HEK293 (cell line): ENCODE results near the gene WDR6.

ENCODE experiments used
- HOXA7 ChIP-seq: sonication (generic); formaldehyde crosslinking; IDR thresholded peaks from 2 replicates; pipeline ENCODE4 v1.8.1; 2022; ENCODE audit warnings: missing genetic modification reagents, borderline replicate concordance
- YY2 ChIP-seq: fragments of 450-650 bp; formaldehyde crosslinking; IDR thresholded peaks from 2 replicates; pipeline ENCODE4 v1.5.1; 2016; ENCODE audit warnings: missing biosample characterization, missing genetic modification characterization
- ZBTB7A ChIP-seq: fragments of 450-650 bp; formaldehyde crosslinking; IDR thresholded peaks from 2 replicates; pipeline ENCODE4 v1.5.1; 2016; ENCODE audit warnings: low read depth, missing biosample characterization, missing genetic modification characterization
- ZNF114 ChIP-seq: fragments of 450-650 bp; formaldehyde crosslinking; IDR thresholded peaks from 2 replicates; pipeline ENCODE4 v1.5.0; 2017; ENCODE audit warnings: missing biosample characterization, missing genetic modification characterization
- ZNF133 ChIP-seq: fragments of 450-650 bp; formaldehyde crosslinking; IDR thresholded peaks from 2 replicates; pipeline ENCODE4 v1.5.1; 2016; ENCODE audit warnings: missing biosample characterization, missing genetic modification characterization
- ZNF140 ChIP-seq: fragments of 450-650 bp; formaldehyde crosslinking; IDR thresholded peaks from 2 replicates; pipeline ENCODE4 v1.5.1; 2016; ENCODE audit warnings: missing biosample characterization, missing genetic modification characterization
- ZNF146 ChIP-seq: fragments of 450-650 bp; formaldehyde crosslinking; IDR thresholded peaks from 2 replicates; pipeline ENCODE4 v1.5.1; 2016; ENCODE audit warnings: missing biosample characterization, missing genetic modification characterization
- ZNF394 ChIP-seq: fragments of 450-650 bp; formaldehyde crosslinking; IDR thresholded peaks from 2 replicates; pipeline ENCODE4 v1.5.1; 2016; ENCODE audit warnings: missing biosample characterization, missing genetic modification characterization, mild to moderate bottlenecking, moderate library complexity, borderline replicate concordance
- ZNF529 ChIP-seq: fragments of 450-650 bp; formaldehyde crosslinking; IDR thresholded peaks from 2 replicates; pipeline ENCODE4 v1.5.1; 2017; ENCODE audit warnings: missing genetic modification characterization, missing biosample characterization; ENCODE audit not compliant: insufficient replicate concordance
- ZNF548 ChIP-seq: fragments of 450-650 bp; formaldehyde crosslinking; IDR thresholded peaks from 2 replicates; pipeline ENCODE4 v1.5.1; 2016; ENCODE audit warnings: missing biosample characterization, missing genetic modification characterization
- TF ChIP-seq, protein P1 (sequence below): fragments of 450-650 bp; formaldehyde crosslinking; IDR thresholded peaks from 2 replicates; pipeline ENCODE4 v1.5.1; 2016; ENCODE audit warnings: missing biosample characterization, missing genetic modification characterization
- TF ChIP-seq, protein P2 (sequence below): fragments of 450-650 bp; formaldehyde crosslinking; IDR thresholded peaks from 2 replicates; pipeline ENCODE4 v1.5.1; 2016; ENCODE audit warnings: missing biosample characterization, missing genetic modification characterization
- TF ChIP-seq, protein P3 (sequence below): fragments of 450-650 bp; formaldehyde crosslinking; IDR thresholded peaks from 2 replicates; pipeline ENCODE4 v1.5.1; 2016; ENCODE audit warnings: missing biosample characterization, missing genetic modification characterization, low read depth
- TF ChIP-seq, protein P4 (sequence below): fragments of 450-650 bp; IDR thresholded peaks from 2 replicates; pipeline ENCODE4 v1.5.1; 2018; ENCODE audit warnings: missing biosample characterization, mild to moderate bottlenecking, missing genetic modification characterization

DNA sequence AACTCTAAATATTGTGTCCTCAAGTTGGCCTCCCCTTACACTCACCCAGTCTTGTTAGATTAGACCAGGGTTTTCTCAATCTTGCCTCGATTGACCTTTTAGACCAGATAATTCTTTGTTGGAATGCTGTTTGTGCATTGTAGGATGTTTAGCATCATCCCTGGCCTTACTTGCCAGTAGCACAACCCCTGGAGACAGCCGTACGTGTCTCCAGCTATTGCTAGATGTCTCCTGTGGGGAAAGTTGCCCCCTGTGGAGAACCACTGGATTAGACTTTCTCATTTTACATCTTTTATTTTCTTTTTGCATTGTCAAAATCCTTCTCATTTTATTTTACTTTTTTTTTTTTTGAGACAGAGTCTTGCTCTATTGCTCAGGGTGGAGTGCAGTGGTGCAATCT lies 2.2 kb downstream of the WDR6 start:
- TF ChIP-seq ZNF529 (tag by site-specific recombination) (no peak), YY2 (tag by site-specific recombination) (no peak), ZNF548 (tag by site-specific recombination) (no peak), HOXA7 (CRISPR knock-in tag) (no peak), ZNF394 (tag by site-specific recombination) (no peak), ZNF146 (tag by site-specific recombination) (no peak), ZNF114 (tag by site-specific recombination) (no peak), ZBTB7A (tag by site-specific recombination) (no peak), ZNF140 (tag by site-specific recombination) (no peak), ZNF133 (tag by site-specific recombination) (no peak)
- TF ChIP-seq, protein P1, sequence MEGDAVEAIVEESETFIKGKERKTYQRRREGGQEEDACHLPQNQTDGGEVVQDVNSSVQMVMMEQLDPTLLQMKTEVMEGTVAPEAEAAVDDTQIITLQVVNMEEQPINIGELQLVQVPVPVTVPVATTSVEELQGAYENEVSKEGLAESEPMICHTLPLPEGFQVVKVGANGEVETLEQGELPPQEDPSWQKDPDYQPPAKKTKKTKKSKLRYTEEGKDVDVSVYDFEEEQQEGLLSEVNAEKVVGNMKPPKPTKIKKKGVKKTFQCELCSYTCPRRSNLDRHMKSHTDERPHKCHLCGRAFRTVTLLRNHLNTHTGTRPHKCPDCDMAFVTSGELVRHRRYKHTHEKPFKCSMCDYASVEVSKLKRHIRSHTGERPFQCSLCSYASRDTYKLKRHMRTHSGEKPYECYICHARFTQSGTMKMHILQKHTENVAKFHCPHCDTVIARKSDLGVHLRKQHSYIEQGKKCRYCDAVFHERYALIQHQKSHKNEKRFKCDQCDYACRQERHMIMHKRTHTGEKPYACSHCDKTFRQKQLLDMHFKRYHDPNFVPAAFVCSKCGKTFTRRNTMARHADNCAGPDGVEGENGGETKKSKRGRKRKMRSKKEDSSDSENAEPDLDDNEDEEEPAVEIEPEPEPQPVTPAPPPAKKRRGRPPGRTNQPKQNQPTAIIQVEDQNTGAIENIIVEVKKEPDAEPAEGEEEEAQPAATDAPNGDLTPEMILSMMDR (tag by site-specific recombination), result no peak
- TF ChIP-seq, protein P2, sequence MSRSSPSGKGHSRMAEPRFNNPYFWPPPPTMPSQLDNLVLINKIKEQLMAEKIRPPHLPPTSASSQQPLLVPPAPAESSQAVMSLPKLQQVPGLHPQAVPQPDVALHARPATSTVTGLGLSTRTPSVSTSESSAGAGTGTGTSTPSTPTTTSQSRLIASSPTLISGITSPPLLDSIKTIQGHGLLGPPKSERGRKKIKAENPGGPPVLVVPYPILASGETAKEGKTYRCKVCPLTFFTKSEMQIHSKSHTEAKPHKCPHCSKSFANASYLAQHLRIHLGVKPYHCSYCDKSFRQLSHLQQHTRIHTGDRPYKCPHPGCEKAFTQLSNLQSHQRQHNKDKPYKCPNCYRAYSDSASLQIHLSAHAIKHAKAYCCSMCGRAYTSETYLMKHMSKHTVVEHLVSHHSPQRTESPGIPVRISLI (tag by site-specific recombination), result no peak
- TF ChIP-seq, protein P3, sequence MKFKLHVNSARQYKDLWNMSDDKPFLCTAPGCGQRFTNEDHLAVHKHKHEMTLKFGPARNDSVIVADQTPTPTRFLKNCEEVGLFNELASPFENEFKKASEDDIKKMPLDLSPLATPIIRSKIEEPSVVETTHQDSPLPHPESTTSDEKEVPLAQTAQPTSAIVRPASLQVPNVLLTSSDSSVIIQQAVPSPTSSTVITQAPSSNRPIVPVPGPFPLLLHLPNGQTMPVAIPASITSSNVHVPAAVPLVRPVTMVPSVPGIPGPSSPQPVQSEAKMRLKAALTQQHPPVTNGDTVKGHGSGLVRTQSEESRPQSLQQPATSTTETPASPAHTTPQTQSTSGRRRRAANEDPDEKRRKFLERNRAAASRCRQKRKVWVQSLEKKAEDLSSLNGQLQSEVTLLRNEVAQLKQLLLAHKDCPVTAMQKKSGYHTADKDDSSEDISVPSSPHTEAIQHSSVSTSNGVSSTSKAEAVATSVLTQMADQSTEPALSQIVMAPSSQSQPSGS (tag by site-specific recombination), result no peak
- TF ChIP-seq, protein P4, sequence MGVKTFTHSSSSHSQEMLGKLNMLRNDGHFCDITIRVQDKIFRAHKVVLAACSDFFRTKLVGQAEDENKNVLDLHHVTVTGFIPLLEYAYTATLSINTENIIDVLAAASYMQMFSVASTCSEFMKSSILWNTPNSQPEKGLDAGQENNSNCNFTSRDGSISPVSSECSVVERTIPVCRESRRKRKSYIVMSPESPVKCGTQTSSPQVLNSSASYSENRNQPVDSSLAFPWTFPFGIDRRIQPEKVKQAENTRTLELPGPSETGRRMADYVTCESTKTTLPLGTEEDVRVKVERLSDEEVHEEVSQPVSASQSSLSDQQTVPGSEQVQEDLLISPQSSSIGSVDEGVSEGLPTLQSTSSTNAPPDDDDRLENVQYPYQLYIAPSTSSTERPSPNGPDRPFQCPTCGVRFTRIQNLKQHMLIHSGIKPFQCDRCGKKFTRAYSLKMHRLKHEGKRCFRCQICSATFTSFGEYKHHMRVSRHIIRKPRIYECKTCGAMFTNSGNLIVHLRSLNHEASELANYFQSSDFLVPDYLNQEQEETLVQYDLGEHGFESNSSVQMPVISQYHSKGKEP (tag by site-specific recombination), result no peak
